Body of pancreas (tissue), 4 donors: Measurements from ENCODE around the gene ADRB1.

ENCODE experiments used
- CTCF ChIP-seq, 7 experiments: fragments of 450-650 bp in 4 of 7; fragments of 200-600 bp in 3 of 7; sonication (generic) in 3 of 7; IDR thresholded peaks; one replicate each; pipeline ENCODE4 v1.5.1; 2016 to 2019; ENCODE audit warnings: antibody characterized with exemption in 7 of 7
- POLR2A ChIP-seq, 3 donors: fragments of 450-650 bp; IDR thresholded peaks; one replicate each; pipeline ENCODE4 v1.6.1; 2016; ENCODE audit warnings: antibody characterized with exemption in 3 of 3, mild to moderate bottlenecking in 2 of 3

- no peak for TF ChIP-seq CTCF (IDR thresholded peaks at IDR 0.05)
- no peak for TF ChIP-seq POLR2A (IDR thresholded peaks at IDR 0.05)
Measured at GRCh38 chr10:114095559-114096337, 52.1 kb downstream of the ADRB1 start.
